CD4-positive, alpha-beta memory T cell (primary cell): ENCODE data around the gene KCTD18. TPM values are rescaled to one million over a fixed set of nuclear protein-coding genes. Genes with fewer than 3 reads are reported as not detected.
A peak's percentile ranks its signal among the peaks of the same experiment; 100 is the strongest.

Source experiments
- CTCF ChIA-PET: fragments of 350-600 bp; sonication (Branson Sonifier 250); formaldehyde crosslinking; loops from one replicate; lab custom pipeline; 2021; ENCODE audit warnings: inconsistent platforms; ENCODE audit not compliant: partially characterized antibody; lab: Charles Lee
- POLR2A ChIA-PET: fragments of 350-600 bp; sonication (Branson Sonifier 250); formaldehyde crosslinking; loops from one replicate; lab custom pipeline; 2021; ENCODE audit not compliant: partially characterized antibody; lab: Charles Lee
- DNase-seq, 5 donors: peaks; one replicate each; pipeline versions ENCODE4 v3.0.0 to v3.0.0-alpha.2; 2020 to 2022; ENCODE audit warnings: mixed read lengths in 1 of 5
- H3K27ac ChIP-seq: one replicate; pipeline ENCODE4 v1.7.0; 2013; ENCODE audit warnings: low read depth, low read length
- H3K27me3 ChIP-seq: 2 replicates; pipeline ENCODE4 v1.7.0; 2013; ENCODE audit warnings: mild to moderate bottlenecking, low read length, moderate library complexity; ENCODE audit not compliant: insufficient read depth
- H3K36me3 ChIP-seq: 2 replicates; pipeline ENCODE4 v1.7.0; 2013; ENCODE audit warnings: mild to moderate bottlenecking, low read length, moderate library complexity; ENCODE audit not compliant: insufficient read depth
- H3K4me1 ChIP-seq: 2 replicates; pipeline ENCODE4 v1.7.0; 2013; ENCODE audit warnings: mild to moderate bottlenecking, low read length, moderate library complexity; ENCODE audit not compliant: insufficient read depth
- H3K4me3 ChIP-seq, 2 donors: one replicate each; pipeline ENCODE4 v1.7.0; 2013; ENCODE audit warnings: low read length in 2 of 2, mild to moderate bottlenecking in 1 of 2
- H3K9me3 ChIP-seq, 2 donors: one replicate each; pipeline ENCODE4 v1.7.0; 2013; ENCODE audit warnings: low read length in 2 of 2, control low read depth in 1 of 2; ENCODE audit not compliant: control insufficient read depth in 1 of 2
- H3K27ac Mint-ChIP-seq, 7 donors: one replicate each; pipeline ENCODE4 v1.8.0; 2020 to 2021; ENCODE audit warnings: mixed read lengths in 7 of 7, mild to moderate bottlenecking in 6 of 7, inconsistent platforms in 3 of 7, moderate library complexity in 3 of 7
- H3K27me3 Mint-ChIP-seq, 2 donors: one replicate each; pipeline ENCODE4 v1.8.0; 2020 to 2021; ENCODE audit warnings: mixed read lengths in 2 of 2
- H3K36me3 Mint-ChIP-seq, 2 donors: one replicate each; pipeline ENCODE4 v1.8.0; 2020 to 2021; ENCODE audit warnings: mixed read lengths in 2 of 2, inconsistent platforms in 1 of 2, mild to moderate bottlenecking in 1 of 2
- H3K4me1 Mint-ChIP-seq, 4 donors: one replicate each; pipeline ENCODE4 v1.8.0; 2020 to 2021; ENCODE audit warnings: mixed read lengths in 4 of 4, mild to moderate bottlenecking in 1 of 4
- H3K4me3 Mint-ChIP-seq, 8 donors: one replicate each; pipeline ENCODE4 v1.8.0; 2020 to 2021; ENCODE audit warnings: mixed read lengths in 8 of 8, mild to moderate bottlenecking in 7 of 8, moderate library complexity in 6 of 8, inconsistent platforms in 3 of 8
- H3K9me3 Mint-ChIP-seq, 8 donors: one replicate each; pipeline ENCODE4 v1.8.0; 2020 to 2021; ENCODE audit warnings: mixed read lengths in 8 of 8, mild to moderate bottlenecking in 5 of 8, inconsistent platforms in 3 of 8, moderate library complexity in 1 of 8
- intact Hi-C: fragments of 100-400 bp; cut with micrococcal nuclease; formaldehyde crosslinking; loops from one replicate; pipeline ENCODE4 v1.15.1; 2023
- polyA plus RNA-seq, 2 donors: library from polyadenylated mRNA; unstranded; fragments of 300-500 nt; fragmentation: Illumina TruSeq; gene quantifications; one replicate each; pipeline ENCODE4 v1.2.3, GENCODE V29; 2021
- total RNA-seq, 2 experiments: library from RNA; stranded (reverse); gene quantifications; one replicate each; pipeline ENCODE4 v1.2.3, GENCODE V29; 2021

The KCTD18 gene
- total and polyA plus RNA-seq, 4 experiments from 2014 or later = 14.0 to 21.1 (median 17.4) TPM

DNA sequence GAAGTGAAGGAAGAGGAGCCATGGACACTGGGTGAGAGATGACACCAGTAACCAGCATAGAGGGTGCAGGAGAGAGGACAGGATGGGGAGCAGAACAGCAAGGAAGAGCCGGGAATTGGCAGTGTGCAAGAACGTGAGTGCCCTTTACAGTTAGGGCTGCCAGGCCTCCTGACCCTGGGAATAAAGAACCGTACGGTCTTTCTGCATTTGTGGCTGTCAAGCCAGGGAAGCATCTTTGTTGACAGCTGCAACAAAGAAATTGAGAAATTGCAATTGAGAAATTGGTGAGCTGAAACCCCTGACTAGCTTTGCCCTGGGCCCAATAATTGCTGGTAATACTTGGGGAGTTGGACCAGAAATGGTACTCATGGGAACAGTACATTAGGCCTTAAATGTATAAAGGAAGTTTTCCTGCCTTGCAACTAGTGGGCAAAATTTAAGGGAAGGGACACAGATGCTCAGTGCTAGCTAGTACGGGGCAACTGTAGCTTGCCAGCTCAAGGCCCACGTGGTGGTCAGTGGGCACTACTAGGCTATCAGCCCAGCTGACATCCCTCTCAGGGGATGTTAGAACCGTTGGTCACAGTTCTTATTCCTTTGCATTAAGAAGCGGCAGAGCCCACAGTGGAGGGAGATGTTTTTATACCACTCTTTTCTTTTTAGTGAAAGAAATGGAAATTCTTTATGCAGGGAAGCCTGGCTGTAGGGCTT lies 56.6 kb downstream of the KCTD18 start:
- Histone ChIP-seq H3K4me1 (peaks cover 21% of the 10 kb centered on the region), H3K27me3 (no peaks in the 10 kb centered on the region), H3K4me3 (no peak overlapping the region), H3K9me3 (no peaks in the 10 kb centered on the region), H3K36me3 (no peaks in the 10 kb centered on the region), H3K27ac (no peak overlapping the region)
- Mint-ChIP-seq H3K4me1 (peaks cover 6 to 22% (median 13%) of the 10 kb centered on the region in 4 donors), H3K4me3 (no peak overlapping the region), H3K27me3 (no peaks in the 10 kb centered on the region), H3K36me3 (peaks cover 0 to 5% of the 10 kb centered on the region in 2 donors), H3K9me3 (peaks cover 0 to 1% (median 0%) of the 10 kb centered on the region in 8 donors), H3K27ac (peak overlapping the region in 1 of 7 donors; percentile 74)
- POLR2A ChIA-PET = no interaction called here
- intact Hi-C loops = no loop called here
- no peak for DNase-seq
- CTCF ChIA-PET = interaction anchor here (3.5 kb wide), 1 partner anchor 14 kb away, joined by 11 read pairs; no protein-coding TSS in a partner anchor

DNA sequence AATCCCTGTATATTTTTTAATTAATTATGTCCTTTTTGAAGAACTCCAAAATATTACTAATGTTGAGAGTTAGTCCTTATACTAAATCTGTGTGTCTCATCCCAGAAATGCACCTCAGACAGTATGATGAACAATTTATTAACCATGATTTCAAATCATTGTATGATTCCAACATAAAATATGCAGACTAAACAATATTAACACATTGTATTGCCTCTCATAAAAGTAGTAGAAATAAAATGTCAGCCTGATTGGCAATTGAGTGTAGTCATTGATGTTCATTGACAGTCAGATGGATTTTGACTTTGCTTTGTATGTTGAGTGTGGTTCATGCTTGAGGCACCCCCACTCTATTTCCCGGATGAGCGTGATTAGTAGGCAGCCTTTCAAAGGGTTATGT lies 57.5 kb downstream of the KCTD18 start:
- peaks cover 6 to 22% (median 13%) of the 10 kb centered on the region in 4 donors for H3K4me1 Mint-ChIP-seq
- peaks cover 21% of the 10 kb centered on the region for H3K4me1 ChIP-seq
- no peaks in the 10 kb centered on the region for H3K27me3 Mint-ChIP-seq
- CTCF ChIA-PET = no interaction called here
- H3K4me3 Mint-ChIP-seq = no peak overlapping the region
- intact Hi-C loops = no loop called here
- H3K4me3 ChIP-seq = no peak overlapping the region
- no peaks in the 10 kb centered on the region for H3K9me3 ChIP-seq
- peaks cover 0 to 5% of the 10 kb centered on the region in 2 donors for H3K36me3 Mint-ChIP-seq
- H3K9me3 Mint-ChIP-seq = peaks cover 0 to 1% (median 0%) of the 10 kb centered on the region in 8 donors
- H3K27ac Mint-ChIP-seq = no peak overlapping the region
- POLR2A ChIA-PET = no interaction called here
- no peaks in the 10 kb centered on the region for H3K36me3 ChIP-seq
- H3K27me3 ChIP-seq = no peaks in the 10 kb centered on the region
- no peak overlapping the region for H3K27ac ChIP-seq
- no peak for DNase-seq

DNA sequence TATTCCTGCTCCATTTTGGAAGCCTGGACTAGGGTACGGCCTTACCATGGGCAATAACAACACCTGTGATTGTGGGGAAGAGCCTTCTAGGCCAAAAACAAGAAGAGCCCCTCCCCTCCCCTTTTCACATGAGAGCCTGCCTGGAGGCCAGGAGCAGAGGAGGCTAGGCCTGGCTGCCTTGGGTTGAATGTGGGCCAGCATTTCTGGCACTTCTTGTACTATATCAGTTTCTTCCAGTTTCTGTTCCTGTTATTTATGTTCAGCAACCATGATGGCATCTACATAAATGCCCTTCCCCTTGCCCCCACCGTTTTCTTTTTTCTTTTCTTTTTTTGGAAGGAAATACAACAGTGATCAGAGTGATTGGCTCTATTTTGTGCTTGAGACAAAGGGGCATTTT lies 58.4 kb downstream of the KCTD18 start:
- Histone ChIP-seq H3K9me3 (no peaks in the 10 kb centered on the region), H3K27ac (no peak overlapping the region), H3K27me3 (no peaks in the 10 kb centered on the region), H3K4me3 (no peak overlapping the region), H3K4me1 (peaks cover 21% of the 10 kb centered on the region), H3K36me3 (no peaks in the 10 kb centered on the region)
- Mint-ChIP-seq H3K4me3 (no peak overlapping the region), H3K9me3 (peaks cover 0 to 1% (median 0%) of the 10 kb centered on the region in 8 donors), H3K27ac (no peak overlapping the region), H3K4me1 (peaks cover 6 to 17% (median 12%) of the 10 kb centered on the region in 4 donors), H3K27me3 (no peaks in the 10 kb centered on the region), H3K36me3 (peaks cover 0 to 5% of the 10 kb centered on the region in 2 donors)
- no peak for DNase-seq
- intact Hi-C loops = no loop called here
- CTCF ChIA-PET = no interaction called here
- POLR2A ChIA-PET = no interaction called here

DNA sequence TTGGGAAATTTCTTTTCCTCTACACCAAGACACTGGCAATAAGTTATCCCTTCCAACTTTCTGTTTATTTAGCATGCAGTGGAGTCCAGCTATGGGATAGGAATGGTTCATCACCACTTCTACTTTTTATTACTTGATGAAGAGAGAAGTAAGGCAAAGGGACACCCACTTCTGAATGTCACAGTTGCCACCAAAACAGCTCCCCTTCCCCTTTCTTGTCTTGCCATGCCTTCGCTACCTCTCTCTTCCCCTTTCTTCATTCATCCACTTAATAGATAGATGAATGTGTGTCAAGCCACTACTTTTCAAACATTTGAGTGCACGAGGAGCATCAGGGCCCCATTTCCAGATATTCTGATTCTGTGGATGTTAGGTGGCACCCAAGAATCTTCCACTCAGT lies 59.6 kb downstream of the KCTD18 start:
- intact Hi-C loops = no loop called here
- no peak overlapping the region for H3K4me3 ChIP-seq
- H3K27me3 ChIP-seq = no peaks in the 10 kb centered on the region
- Mint-ChIP-seq H3K36me3 (peaks cover 0 to 5% of the 10 kb centered on the region in 2 donors), H3K27me3 (no peaks in the 10 kb centered on the region), H3K9me3 (peaks cover 0 to 1% (median 0%) of the 10 kb centered on the region in 8 donors), H3K4me3 (no peak overlapping the region), H3K4me1 (peaks cover 0 to 8% (median 5%) of the 10 kb centered on the region in 4 donors), H3K27ac (no peak overlapping the region)
- DNase-seq = no peak
- no peak overlapping the region for H3K27ac ChIP-seq
- ChIA-PET CTCF (interaction anchor here (0.6 to 1.7 kb wide), 3 partner anchors 18 to 34 kb away, joined by 3 to 7 read pairs (median 4); no protein-coding TSS in a partner anchor), POLR2A (no interaction called here)
- H3K4me1 ChIP-seq = peaks cover 8% of the 10 kb centered on the region
- H3K9me3 ChIP-seq = no peaks in the 10 kb centered on the region
- H3K36me3 ChIP-seq = no peaks in the 10 kb centered on the region

DNA sequence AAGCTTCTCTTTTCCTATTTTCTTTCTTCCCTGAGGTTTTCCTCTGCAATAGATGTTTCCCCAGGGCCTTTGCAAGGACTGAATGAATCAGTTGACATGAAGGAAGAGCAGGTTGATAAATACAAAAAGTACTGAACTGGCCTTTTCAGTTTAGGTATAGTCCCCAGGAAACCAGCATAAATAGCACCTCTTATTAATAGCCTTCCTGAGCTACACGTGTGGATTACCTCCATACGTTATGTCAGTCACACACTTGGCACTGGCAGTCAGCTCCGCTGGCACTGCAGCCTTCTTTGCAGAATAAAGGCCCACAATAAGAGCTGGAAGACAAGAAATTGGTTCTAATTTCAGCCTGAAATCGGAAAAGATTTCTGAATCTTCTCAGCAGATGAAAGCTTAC lies 60.7 kb downstream of the KCTD18 start:
- Mint-ChIP-seq H3K27me3 (no peaks in the 10 kb centered on the region), H3K27ac (no peak overlapping the region), H3K4me3 (no peak overlapping the region), H3K9me3 (peaks cover 0 to under 1% (median 0%) of the 10 kb centered on the region in 8 donors), H3K4me1 (peaks cover 0 to 8% (median 4%) of the 10 kb centered on the region in 4 donors), H3K36me3 (peaks cover 0 to 5% of the 10 kb centered on the region in 2 donors)
- Histone ChIP-seq H3K27ac (no peak overlapping the region), H3K36me3 (no peaks in the 10 kb centered on the region), H3K4me3 (no peak overlapping the region), H3K9me3 (no peaks in the 10 kb centered on the region), H3K27me3 (no peaks in the 10 kb centered on the region), H3K4me1 (no peaks in the 10 kb centered on the region)
- no peak for DNase-seq
- POLR2A ChIA-PET = no interaction called here
- intact Hi-C loops = no loop called here
- CTCF ChIA-PET = interaction anchor here (1.6 to 1.7 kb wide), 3 partner anchors 19 to 23 kb away, joined by 4 to 7 read pairs (median 5); no protein-coding TSS in a partner anchor

DNA sequence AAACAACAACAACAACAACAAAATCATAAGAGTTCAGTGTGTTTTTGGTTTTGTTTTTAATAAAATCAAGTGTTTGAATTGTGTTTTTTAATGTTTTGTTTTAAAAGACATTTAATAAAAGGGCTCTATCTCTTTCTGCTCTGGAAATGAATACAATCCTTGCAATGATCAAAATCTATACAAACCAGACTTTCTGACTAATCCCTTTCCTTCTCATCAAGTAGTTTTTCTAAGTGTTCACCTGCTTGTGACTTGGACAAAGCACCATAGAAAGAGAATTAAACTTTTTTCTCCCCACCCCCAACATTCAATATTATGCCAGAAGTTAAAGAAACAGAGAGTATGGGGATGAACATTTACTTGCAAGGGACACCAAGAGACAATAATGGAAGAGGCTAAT lies 61.4 kb downstream of the KCTD18 start:
- H3K4me3 Mint-ChIP-seq = no peak overlapping the region
- intact Hi-C loops = no loop called here
- H3K27me3 ChIP-seq = no peaks in the 10 kb centered on the region
- ChIA-PET POLR2A (no interaction called here), CTCF (interaction anchor here (1.7 kb wide), 2 partner anchors 19 to 24 kb away, joined by 5 to 7 read pairs; no protein-coding TSS in a partner anchor)
- H3K9me3 Mint-ChIP-seq = no peaks in the 10 kb centered on the region
- DNase-seq = no peak
- peaks cover 0 to 5% of the 10 kb centered on the region in 2 donors for H3K36me3 Mint-ChIP-seq
- no peaks in the 10 kb centered on the region for H3K9me3 ChIP-seq
- H3K4me1 Mint-ChIP-seq = peaks cover 0 to 9% (median 4%) of the 10 kb centered on the region in 4 donors
- H3K4me3 ChIP-seq = no peak overlapping the region
- no peaks in the 10 kb centered on the region for H3K36me3 ChIP-seq
- no peaks in the 10 kb centered on the region for H3K27me3 Mint-ChIP-seq
- no peak overlapping the region for H3K27ac Mint-ChIP-seq
- no peak overlapping the region for H3K27ac ChIP-seq
- H3K4me1 ChIP-seq = no peaks in the 10 kb centered on the region

DNA sequence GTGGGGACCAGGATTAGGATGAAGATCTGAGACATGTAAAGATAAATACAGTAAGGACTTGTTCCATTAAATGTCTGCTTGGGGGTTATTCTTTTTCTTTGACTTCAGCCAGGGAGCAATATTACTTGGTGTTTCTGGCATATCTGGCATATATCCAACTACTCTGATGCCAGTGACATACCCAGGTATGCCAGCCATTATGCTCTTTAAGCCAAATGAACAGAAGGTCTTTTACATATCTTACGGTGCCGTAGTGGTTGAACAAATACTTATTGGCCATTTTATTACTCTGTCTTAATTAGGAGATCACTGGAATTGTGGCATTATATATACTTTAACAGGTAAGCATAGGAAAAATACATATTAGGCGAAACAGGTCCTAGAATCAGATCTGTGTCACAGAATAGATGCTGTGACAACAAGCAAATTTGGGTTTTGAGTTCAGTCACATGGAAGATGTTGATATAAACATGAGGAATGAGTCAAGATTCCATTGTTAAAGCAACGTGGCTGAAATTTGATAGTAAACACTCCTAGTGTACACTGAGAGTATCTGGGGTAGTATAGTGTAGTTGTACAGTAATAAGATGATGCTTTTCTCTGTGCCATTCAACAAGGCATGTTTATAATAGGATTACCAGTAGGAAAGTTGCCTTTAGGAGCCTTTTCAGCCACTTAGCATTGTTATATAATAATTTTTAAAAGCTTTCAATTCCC lies 62.6 kb downstream of the KCTD18 start:
- Mint-ChIP-seq H3K4me3 (no peak overlapping the region), H3K27me3 (no peaks in the 10 kb centered on the region), H3K36me3 (peaks cover 0 to 5% of the 10 kb centered on the region in 2 donors), H3K9me3 (no peaks in the 10 kb centered on the region), H3K27ac (no peak overlapping the region), H3K4me1 (peaks cover 0 to 9% (median 4%) of the 10 kb centered on the region in 4 donors)
- ChIA-PET CTCF (interaction anchor here (1.4 kb wide), 1 partner anchor 21 kb away, joined by 3 read pairs; no protein-coding TSS in a partner anchor), POLR2A (no interaction called here)
- DNase-seq = no peak
- Histone ChIP-seq H3K27ac (no peak overlapping the region), H3K36me3 (no peaks in the 10 kb centered on the region), H3K4me3 (no peak overlapping the region), H3K27me3 (no peaks in the 10 kb centered on the region), H3K4me1 (no peaks in the 10 kb centered on the region), H3K9me3 (no peaks in the 10 kb centered on the region)
- intact Hi-C loops = no loop called here
